HepG2 (cell line): ENCODE data around the gene UBE2U. TPM values are rescaled to one million over a fixed set of nuclear protein-coding genes. Genes with fewer than 3 reads are reported as not detected.

ENCODE experiments used
- ATAC-seq: fragments of 200-7000 bp; cut with Tn5 transposase; 3 replicates; pipeline ENCODE4 v1.9.1; 2020; ENCODE audit warnings: mild to moderate bottlenecking, moderate library complexity
- BruUV-seq: library from RNA; stranded (reverse); fragments of 400-500 nt; replicated peaks from 2 replicates; lab custom pipeline; 2021; lab: Mats Ljungman, UMichigan
- CTCF ChIA-PET: fragments of 300-600 bp; formaldehyde crosslinking; extraction: SDS; loops from one replicate; lab custom pipeline; 2021; ENCODE audit warnings: low total read pairs, inconsistent platforms, low intra/inter-chr PET ratio; lab: Yijun Ruan, JAX
- POLR2A ChIA-PET: fragments of 350-600 bp; sonication (Branson Sonifier 250); formaldehyde crosslinking; loops from one replicate; lab custom pipeline; 2020; ENCODE audit warnings: antibody characterized with exemption, inconsistent platforms; lab: Yijun Ruan, JAX
- DNase-seq: peaks from one replicate; pipeline ENCODE4 v3.0.0-alpha.2; 2015; ENCODE audit warnings: low spot score
- FAIRE-seq: peaks from 3 replicates; lab custom pipeline; 2011; peaks lifted over from hg19 to GRCh38; lab: Jason Lieb, UNC
- H2AFZ ChIP-seq: one replicate; pipeline ENCODE4 v1.6.1; 2011; ENCODE audit warnings: low read length, inconsistent platforms
- H3K27ac ChIP-seq: fragments of 300-600 bp; 3 replicates; pipeline ENCODE4 v1.8.0; 2011; ENCODE audit warnings: mixed run types, mild to moderate bottlenecking, mixed read lengths, low read length, inconsistent platforms; ENCODE audit not compliant: insufficient read depth; ENCODE audit errors: extremely low read length
- H3K27me3 ChIP-seq, 2 experiments: fragments of 200-600 bp in 1 of 2; 2 replicates in 1 of 2; 3 replicates in 1 of 2; pipeline versions ENCODE4 v1.6.0 to v1.8.0; 2011; ENCODE audit warnings: low read length in 2 of 2, mild to moderate bottlenecking in 2 of 2, moderate library complexity in 2 of 2, inconsistent platforms in 1 of 2; ENCODE audit not compliant: insufficient read depth in 2 of 2, control insufficient read depth in 1 of 2
- H3K36me3 ChIP-seq, 2 experiments: fragments of 200-600 bp in 1 of 2; replicated peaks in 1 of 2; 2 replicates in 1 of 2; 3 replicates in 1 of 2; pipeline versions ENCODE4 v1.5.1 to v1.8.0; 2011; ENCODE audit warnings: low read length in 2 of 2, inconsistent platforms in 1 of 2; ENCODE audit not compliant: insufficient read depth in 2 of 2, control insufficient read depth in 1 of 2
- H3K4me1 ChIP-seq: 2 replicates; pipeline ENCODE4 v1.5.1; 2012; ENCODE audit warnings: low read length, inconsistent platforms; ENCODE audit not compliant: insufficient read depth
- H3K4me2 ChIP-seq: 2 replicates; pipeline ENCODE4 v1.6.0; 2011; ENCODE audit warnings: low read depth, low read length, inconsistent platforms
- H3K4me3 ChIP-seq, 3 experiments: fragments of 200-600 bp in 1 of 3; sonication (generic), shearing (Covaris generic) in 1 of 3; replicated peaks in 1 of 3; 2 replicates each; pipeline ENCODE4 v1.5.1; 2011 to 2016; ENCODE audit warnings: low read length in 3 of 3, inconsistent platforms in 2 of 3, low read depth in 2 of 3, mild to moderate bottlenecking in 2 of 3, control low read depth in 1 of 3, mixed read lengths in 1 of 3; ENCODE audit not compliant: insufficient read depth in 1 of 3
- H3K79me2 ChIP-seq: one replicate; pipeline ENCODE4 v1.6.1; 2011; ENCODE audit warnings: low read length, inconsistent platforms; ENCODE audit not compliant: insufficient read depth
- H3K9ac ChIP-seq: 2 replicates; pipeline ENCODE4 v1.6.0; 2011; ENCODE audit warnings: mild to moderate bottlenecking, low read depth, low read length, inconsistent platforms; ENCODE audit not compliant: insufficient read depth
- H3K9me3 ChIP-seq: 2 replicates; pipeline ENCODE4 v1.5.1; 2012; ENCODE audit warnings: mild to moderate bottlenecking, low read length
- H4K20me1 ChIP-seq: 2 replicates; pipeline ENCODE4 v1.6.0; 2011; ENCODE audit warnings: inconsistent platforms, mild to moderate bottlenecking, low read length, moderate library complexity; ENCODE audit not compliant: insufficient read depth
- BCL6 ChIP-seq: IDR thresholded peaks from 2 replicates; pipeline ENCODE4 v1.6.1; 2016; ENCODE audit warnings: missing genetic modification reagents, missing compliant biosample characterization
- HIVEP1 ChIP-seq: sonication (generic); formaldehyde crosslinking; IDR thresholded peaks from 2 replicates; pipeline ENCODE4 v1.4.0; 2020; ENCODE audit warnings: mild to moderate bottlenecking, missing genetic modification reagents
- NR1H2 ChIP-seq: sonication (generic); formaldehyde crosslinking; IDR thresholded peaks from 2 replicates; pipeline ENCODE4 v1.8.1; 2022; ENCODE audit warnings: low read depth, missing genetic modification reagents, borderline replicate concordance
- PITX1 ChIP-seq: sonication (generic); formaldehyde crosslinking; IDR thresholded peaks from 2 replicates; pipeline ENCODE4 v1.5.1; 2020; ENCODE audit warnings: mild to moderate bottlenecking, missing genetic modification reagents
- RXRB ChIP-seq: IDR thresholded peaks from 2 replicates; pipeline ENCODE4 v1.6.1; 2016; ENCODE audit warnings: borderline replicate concordance, missing genetic modification reagents, missing compliant biosample characterization
- SALL1 ChIP-seq: sonication (generic); formaldehyde crosslinking; IDR thresholded peaks from 2 replicates; pipeline ENCODE4 v1.8.0; 2022; ENCODE audit warnings: mild to moderate bottlenecking, missing genetic modification reagents
- SYNCRIP ChIP-seq: fragments of 200-400 bp; formaldehyde crosslinking; IDR thresholded peaks from 2 replicates; pipeline ENCODE4 v1.6.1; 2018; ENCODE audit warnings: mild to moderate bottlenecking, low read depth, low read length; ENCODE audit not compliant: insufficient read depth
- ZNF143 ChIP-seq: sonication (generic); formaldehyde crosslinking; IDR thresholded peaks from 2 replicates; pipeline ENCODE4 v1.4.0; 2020; ENCODE audit warnings: missing genetic modification reagents
- ZNF737 ChIP-seq: sonication (generic); formaldehyde crosslinking; IDR thresholded peaks from 2 replicates; pipeline ENCODE4 v1.5.0; 2020; ENCODE audit warnings: missing genetic modification reagents, mild to moderate bottlenecking, borderline replicate concordance
- WGBS: methylation state at CpG from one replicate; pipeline ENCODE4 v1.1.6; 2017; ENCODE audit warnings: low lambda C conversion rate; 5-methylcytosine and 5-hydroxymethylcytosine counted together
- in situ Hi-C: cut with HindIII; loops from 2 replicates; pipeline ENCODE4 v1.10.0; 2017; ENCODE audit warnings: low pct_unique_long_range_greater_than_20kb; ENCODE audit not compliant: extremely low pct_ligation_motif_present
- intact Hi-C: fragments of 100-400 bp; cut with micrococcal nuclease; formaldehyde crosslinking; loops from one replicate; pipeline ENCODE4 v1.10.0; 2022; ENCODE audit not compliant: unreplicated experiment
- polyA plus RNA-seq, 8 experiments: library from polyadenylated mRNA; depleted of rRNA in 3 of 8; stranded (reverse) in 7 of 8; unstranded in 1 of 8; fragments of >200 nt; fragmentation: Illumina TruSeq in 4 of 8; extraction: Trizol in 4 of 8; gene quantifications; 2 replicates each; pipeline versions ENCODE4 v1.2.1 to v1.2.3, GENCODE V29; 2011 to 2016; ENCODE audit warnings: low read depth in 4 of 8, missing spikeins in 1 of 8, mixed read lengths in 1 of 8; ENCODE audit not compliant: insufficient read depth in 1 of 8
- total RNA-seq, 5 experiments: library from RNA; depleted of rRNA; stranded (reverse); fragments of >200 nt; fragmentation: Illumina TruSeq; extraction: Trizol; gene quantifications; 2 replicates each; pipeline ENCODE4 v1.2.3, GENCODE V29; 2016; ENCODE audit warnings: low read depth in 1 of 5
- TF ChIP-seq, protein P1 (sequence below): sonication (generic); formaldehyde crosslinking; IDR thresholded peaks from 2 replicates; pipeline ENCODE4 v1.4.0; 2020; ENCODE audit warnings: mild to moderate bottlenecking, low read depth, missing genetic modification reagents
- TF ChIP-seq, protein P2 (sequence below): IDR thresholded peaks from 2 replicates; pipeline ENCODE4 v1.6.1; 2016; ENCODE audit warnings: missing compliant biosample characterization, missing genetic modification reagents, borderline replicate concordance
- TF ChIP-seq, protein P3 (sequence below): sonication (generic); formaldehyde crosslinking; IDR thresholded peaks from 2 replicates; pipeline ENCODE4 v1.4.0; 2020; ENCODE audit warnings: missing genetic modification reagents
- TF ChIP-seq, protein P4 (sequence below): IDR thresholded peaks from 2 replicates; pipeline ENCODE4 v1.6.1; 2016
- TF ChIP-seq, protein P5 (sequence below): sonication (generic); formaldehyde crosslinking; IDR thresholded peaks from 2 replicates; pipeline ENCODE4 v1.8.1; 2023; ENCODE audit warnings: mild to moderate bottlenecking, moderate library complexity, missing genetic modification reagents

The UBE2U gene
- total and polyA plus RNA-seq, 2 of the 13 experiments (the other 11 are each of a cell fraction or from before 2014, with no cell fraction given), result not detected

DNA sequence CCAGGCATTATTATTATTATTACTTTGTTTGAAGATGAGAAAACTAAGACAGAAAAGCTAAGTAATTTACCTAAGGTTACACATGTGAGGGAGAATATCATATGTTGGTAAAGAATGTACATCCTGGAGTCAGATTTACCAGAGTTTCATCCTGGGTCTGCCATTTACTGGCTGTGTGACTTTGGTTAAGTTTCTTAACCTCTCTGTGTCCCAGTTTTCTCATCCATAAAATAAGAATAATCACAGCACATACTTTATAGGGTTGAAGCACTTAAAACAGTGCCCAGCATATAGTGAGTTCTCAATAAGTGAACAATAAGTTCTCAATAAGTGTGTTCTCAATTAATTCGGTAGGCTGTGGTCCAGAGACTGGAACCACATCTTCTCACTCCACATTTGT, 32.5 kb downstream of the UBE2U start:
- 3% methylated on average over 1 of the region's 1 CpG for WGBS
- Histone ChIP-seq H3K36me3 (no peaks in the 10 kb centered on the region), H3K4me2 (no peak overlapping the region), H3K9me3 (no peaks in the 10 kb centered on the region), H3K79me2 (no peaks in the 10 kb centered on the region), H3K4me1 (peaks cover 10% of the 10 kb centered on the region), H2AFZ (no peak overlapping the region), H3K27me3 (no peaks in the 10 kb centered on the region; a peak in 1 of 5 replicates), H3K4me3 (no peak overlapping the region), H3K27ac (no peak overlapping the region), H4K20me1 (no peaks in the 10 kb centered on the region), H3K9ac (no peak overlapping the region)
- FAIRE-seq, result no peak
- no peak for ATAC-seq
- CTCF ChIA-PET, result no interaction called here
- in situ Hi-C loops (no loop called here), intact Hi-C loops (no loop called here)
- POLR2A ChIA-PET, result no interaction called here
- no TSS peak for BruUV-seq
- no peak for DNase-seq
- no peak for TF ChIP-seq PITX1
- no peak for TF ChIP-seq SALL1 (CRISPR knock-in tag)
- no peak for TF ChIP-seq RXRB
- no peak for TF ChIP-seq SYNCRIP
- TF ChIP-seq NR1H2 (CRISPR knock-in tag), result no peak
- TF ChIP-seq ZNF143, result no peak
- TF ChIP-seq, protein P1, sequence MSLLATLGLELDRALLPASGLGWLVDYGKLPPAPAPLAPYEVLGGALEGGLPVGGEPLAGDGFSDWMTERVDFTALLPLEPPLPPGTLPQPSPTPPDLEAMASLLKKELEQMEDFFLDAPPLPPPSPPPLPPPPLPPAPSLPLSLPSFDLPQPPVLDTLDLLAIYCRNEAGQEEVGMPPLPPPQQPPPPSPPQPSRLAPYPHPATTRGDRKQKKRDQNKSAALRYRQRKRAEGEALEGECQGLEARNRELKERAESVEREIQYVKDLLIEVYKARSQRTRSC (CRISPR knock-in tag), result no peak
- TF ChIP-seq, protein P2, sequence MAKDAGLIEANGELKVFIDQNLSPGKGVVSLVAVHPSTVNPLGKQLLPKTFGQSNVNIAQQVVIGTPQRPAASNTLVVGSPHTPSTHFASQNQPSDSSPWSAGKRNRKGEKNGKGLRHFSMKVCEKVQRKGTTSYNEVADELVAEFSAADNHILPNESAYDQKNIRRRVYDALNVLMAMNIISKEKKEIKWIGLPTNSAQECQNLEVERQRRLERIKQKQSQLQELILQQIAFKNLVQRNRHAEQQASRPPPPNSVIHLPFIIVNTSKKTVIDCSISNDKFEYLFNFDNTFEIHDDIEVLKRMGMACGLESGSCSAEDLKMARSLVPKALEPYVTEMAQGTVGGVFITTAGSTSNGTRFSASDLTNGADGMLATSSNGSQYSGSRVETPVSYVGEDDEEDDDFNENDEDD (CRISPR knock-in tag), result no peak
- TF ChIP-seq, protein P3, sequence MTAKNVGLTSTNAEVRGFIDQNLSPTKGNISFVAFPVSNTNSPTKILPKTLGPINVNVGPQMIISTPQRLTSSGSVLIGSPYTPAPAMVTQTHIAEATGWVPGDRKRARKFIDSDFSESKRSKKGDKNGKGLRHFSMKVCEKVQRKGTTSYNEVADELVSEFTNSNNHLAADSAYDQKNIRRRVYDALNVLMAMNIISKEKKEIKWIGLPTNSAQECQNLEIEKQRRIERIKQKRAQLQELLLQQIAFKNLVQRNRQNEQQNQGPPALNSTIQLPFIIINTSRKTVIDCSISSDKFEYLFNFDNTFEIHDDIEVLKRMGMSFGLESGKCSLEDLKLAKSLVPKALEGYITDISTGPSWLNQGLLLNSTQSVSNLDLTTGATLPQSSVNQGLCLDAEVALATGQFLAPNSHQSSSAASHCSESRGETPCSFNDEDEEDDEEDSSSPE (CRISPR knock-in tag), result no peak
- TF ChIP-seq, protein P4, sequence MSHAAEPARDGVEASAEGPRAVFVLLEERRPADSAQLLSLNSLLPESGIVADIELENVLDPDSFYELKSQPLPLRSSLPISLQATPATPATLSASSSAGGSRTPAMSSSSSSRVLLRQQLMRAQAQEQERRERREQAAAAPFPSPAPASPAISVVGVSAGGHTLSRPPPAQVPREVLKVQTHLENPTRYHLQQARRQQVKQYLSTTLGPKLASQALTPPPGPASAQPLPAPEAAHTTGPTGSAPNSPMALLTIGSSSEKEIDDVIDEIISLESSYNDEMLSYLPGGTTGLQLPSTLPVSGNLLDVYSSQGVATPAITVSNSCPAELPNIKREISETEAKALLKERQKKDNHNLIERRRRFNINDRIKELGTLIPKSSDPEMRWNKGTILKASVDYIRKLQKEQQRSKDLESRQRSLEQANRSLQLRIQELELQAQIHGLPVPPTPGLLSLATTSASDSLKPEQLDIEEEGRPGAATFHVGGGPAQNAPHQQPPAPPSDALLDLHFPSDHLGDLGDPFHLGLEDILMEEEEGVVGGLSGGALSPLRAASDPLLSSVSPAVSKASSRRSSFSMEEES (CRISPR knock-in tag), result no peak
- TF ChIP-seq, protein P5, sequence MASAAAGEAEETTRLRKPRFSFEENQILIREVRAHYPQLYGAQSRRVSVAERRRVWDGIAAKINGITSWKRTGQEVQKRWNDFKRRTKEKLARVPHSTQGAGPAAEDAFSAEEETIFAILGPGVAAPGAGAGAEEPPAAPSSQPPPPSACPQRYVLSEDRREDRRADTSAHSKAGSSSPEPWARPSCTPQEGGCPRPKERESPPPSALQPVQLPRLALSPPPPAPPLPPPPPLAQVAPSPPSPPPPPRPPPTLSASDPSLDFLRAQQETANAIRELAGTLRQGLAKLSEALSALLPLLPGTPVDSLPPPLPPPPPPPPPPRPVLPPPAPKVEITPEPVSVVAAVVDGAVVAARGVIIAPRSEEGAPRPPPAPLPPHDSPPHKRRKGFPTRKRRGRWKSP (CRISPR knock-in tag), result no peak
- no peak for TF ChIP-seq BCL6 (CRISPR knock-in tag)
- TF ChIP-seq HIVEP1 (CRISPR knock-in tag), result no peak
- no peak for TF ChIP-seq ZNF737 (CRISPR knock-in tag)
